ENCODE data around the gene ZNF185. TPM values are rescaled to one million over a fixed set of nuclear protein-coding genes. Genes with fewer than 3 reads are reported as not detected.

Gene ZNF185
- total and polyA plus RNA-seq, 2 of the 8 experiments (the other 6 are each of a cell fraction or from before 2014, with no cell fraction given) = 15.6 to 20.1 TPM

GRCh38 chrX:152904151-152905080 lies 6.5 kb downstream of the ZNF185 start:
- Histone ChIP-seq H2BK120ac (replicated peaks; ENCODE audit: low read depth, low read length) (no peak overlapping the region), H3K79me1 (ENCODE audit: low read depth, low read length) (no peaks in the 10 kb centered on the region), H3K9ac (replicated peaks in 1 of 4; ENCODE audit: extremely low read depth in 1 of 4, low read depth in 3 of 4, low read length in 3 of 4) (no peak overlapping the region; a peak in 1 of 7 replicates), H2BK5ac (ENCODE audit: low read depth, low read length) (0 out of 2 replicates have a peak overlapping the region, but pooled peaks have one; percentile 35), H3K4me2 (ENCODE audit: insufficient read depth in 1 of 2, low read depth in 2 of 2, low read length in 2 of 2) (peak overlapping the region; percentile 57 to 73), H3K36me3 (ENCODE audit: control insufficient read depth in 2 of 4, insufficient read depth in 4 of 4, low read length in 3 of 4) (no peaks in the 10 kb centered on the region), H3K14ac (ENCODE audit: insufficient read length) (no peak overlapping the region), H4K91ac (replicated peaks; ENCODE audit: insufficient read length, low read length) (peak overlapping the region; percentile 27), H3K4me3 (ENCODE audit: extremely low read depth in 1 of 4, insufficient read depth in 2 of 4, low read depth in 3 of 4, low read length in 4 of 4) (peak overlapping the region in 2 of 4 experiments; percentile 23 to 47; a peak in 3 of 8 replicates), H3K23me2 (ENCODE audit: low read depth, low read length) (no peaks in the 10 kb centered on the region), H2BK20ac (ENCODE audit: low read length) (0 out of 2 replicates have a peak overlapping the region, but pooled peaks have one; percentile 32), H3K79me2 (ENCODE audit: control insufficient read depth in 1 of 2, insufficient read depth in 2 of 2, low read length in 2 of 2) (no peaks in the 10 kb centered on the region), H3K4ac (replicated peaks; ENCODE audit: insufficient read length, low read depth, low read length) (no peak overlapping the region), H4K5ac (ENCODE audit: insufficient read length, low read depth, low read length) (peak overlapping the region; percentile 2), H3K9me3 (ENCODE audit: insufficient read depth in 2 of 2, low read depth in 1 of 2, low read length in 1 of 2) (no peaks in the 10 kb centered on the region), H3K4me1 (replicated peaks in 1 of 4; ENCODE audit: control insufficient read depth in 3 of 4, insufficient read depth in 4 of 4, low read length in 3 of 4) (peaks cover 0 to 25% (median 12%) of the 10 kb centered on the region in 4 experiments; a peak in 6 of 7 replicates), H4K20me1 (replicated peaks in 1 of 2; ENCODE audit: control insufficient read depth in 1 of 2, insufficient read depth in 2 of 2, low read length in 2 of 2) (no peaks in the 10 kb centered on the region), H3K27ac (ENCODE audit: low read depth, low read length) (no peak overlapping the region), H2BK12ac (ENCODE audit: low read depth, low read length) (no peak overlapping the region), H2AFZ (ENCODE audit: low read length) (no peak overlapping the region), H3K27me3 (replicated peaks in 1 of 4; ENCODE audit: control insufficient read depth in 3 of 4, extremely low read depth in 1 of 4, insufficient read depth in 3 of 4, low read length in 3 of 4) (no peaks in the 10 kb centered on the region), H3K56ac (replicated peaks; ENCODE audit: insufficient read length, low read depth, low read length) (no peak overlapping the region), H3K23ac (ENCODE audit: insufficient read length) (no peak overlapping the region), H2BK15ac (ENCODE audit: low read length) (0 out of 2 replicates have a peak overlapping the region, but pooled peaks have one; percentile 16), H2AK5ac (ENCODE audit: low read depth, low read length) (no peak overlapping the region), H3K18ac (ENCODE audit: extremely low read depth, low read length) (no peak overlapping the region; the same call in 1 of the 2 replicates), H4K8ac (ENCODE audit: extremely low read depth, insufficient read depth, low read length) (peak overlapping the region; percentile 51; the same call in 1 of the 2 replicates)
- POLR2A ChIA-PET (ENCODE audit: partially characterized antibody) = interaction anchor here (0.9 kb wide), 1 partner anchor 10 kb away, joined by 3 read pairs; no protein-coding TSS in a partner anchor
- DNase-seq (ENCODE audit: low read depth in 1 of 2, low spot score in 2 of 2) (peak in 1 of 2 experiments; percentile 77), FAIRE-seq (peak; percentile 66)
- CTCF ChIA-PET (ENCODE audit: partially characterized antibody) = interaction anchor here (0.7 to 9.6 kb wide), 16 partner anchors 9 to 298 kb away, joined by 3 to 94 read pairs (median 4); no protein-coding TSS in a partner anchor
- WGBS, 2 experiments (ENCODE audit: extremely low coverage in 1 of 2, insufficient coverage in 1 of 2, insufficient read length in 1 of 2, insufficient replicate concordance in 2 of 2, low coverage in 1 of 2, low lambda C conversion rate in 2 of 2, missing lambda C conversion rate in 1 of 2) = 27% methylated on average over 14 of the region's 20 CpGs; no CpG with 5 or more reads in 1 of the 2 experiments
- TF ChIP-seq RAD21 (IDR thresholded peaks at IDR 0.05 in 1 of 2, conservative IDR thresholded peaks at IDR 0.05 in 1 of 2; ENCODE audit: low read depth in 2 of 2, low read length in 2 of 2) = peak; percentile 40 to 56; a peak in 3 of 4 replicates
- no peak for TF ChIP-seq CREB1 (IDR thresholded peaks at IDR 0.05)
- no peak for TF ChIP-seq ATF3 (IDR thresholded peaks at IDR 0.05; ENCODE audit: insufficient read depth, low read depth, low read length)
- TF ChIP-seq EZH2 (IDR thresholded peaks at IDR 0.05; ENCODE audit: low read depth, low read length, severe bottlenecking) = no peak
- TF ChIP-seq CHD2 (IDR thresholded peaks at IDR 0.05; ENCODE audit: low read length) = no peak
- TF ChIP-seq JUN (IDR thresholded peaks at IDR 0.05; ENCODE audit: low read depth, low read length) = no peak
- TF ChIP-seq NANOG (IDR thresholded peaks at IDR 0.05; ENCODE audit: insufficient read depth, low read depth, low read length, poor library complexity, severe bottlenecking) = no peak
- TF ChIP-seq USF2 (IDR thresholded peaks at IDR 0.05; ENCODE audit: low read length) = no peak

Measured in H1 (cell line).